ENCODE measurements around the gene PLCZ1. TPM values are rescaled to one million over a fixed set of nuclear protein-coding genes. Genes with fewer than 3 reads are reported as not detected.

The PLCZ1 gene
- total RNA-seq, 1 donor from 2014 or later, result not detected

DNA sequence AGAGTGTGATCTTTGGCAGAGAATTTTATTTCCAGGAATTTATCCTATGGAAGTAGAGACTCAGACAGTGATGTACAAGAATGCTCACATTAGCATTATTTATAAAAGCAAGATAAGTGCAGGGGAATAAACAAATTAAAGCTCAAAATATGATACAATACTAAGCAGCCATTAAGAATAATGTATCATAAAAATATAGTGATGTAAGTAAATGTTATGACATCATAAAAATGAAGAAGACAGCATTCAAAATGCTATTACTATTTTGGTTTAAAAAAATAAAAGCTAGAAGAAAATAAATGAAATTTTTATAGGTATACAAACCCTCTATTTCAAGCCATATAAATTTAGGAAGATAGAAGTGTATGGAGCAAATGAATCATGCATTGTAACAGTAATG is 17.1 kb downstream of the PLCZ1 start:
- no peak for DNase-seq (ENCODE audit: extremely low spot score in 2 of 2)
- peaks cover 5% of the 10 kb centered on the region for H3K4me1 ChIP-seq
- intact Hi-C loops (cut with DNase I), result no loop called here
- no peak overlapping the region for H3K27ac ChIP-seq
- H3K4me3 ChIP-seq, result no peak overlapping the region
- no peak for TF ChIP-seq POLR2AphosphoS5 (IDR thresholded peaks at IDR 0.05; ENCODE audit: insufficient read depth in 1 of 2, low read depth in 1 of 2)
- TF ChIP-seq, protein P1, sequence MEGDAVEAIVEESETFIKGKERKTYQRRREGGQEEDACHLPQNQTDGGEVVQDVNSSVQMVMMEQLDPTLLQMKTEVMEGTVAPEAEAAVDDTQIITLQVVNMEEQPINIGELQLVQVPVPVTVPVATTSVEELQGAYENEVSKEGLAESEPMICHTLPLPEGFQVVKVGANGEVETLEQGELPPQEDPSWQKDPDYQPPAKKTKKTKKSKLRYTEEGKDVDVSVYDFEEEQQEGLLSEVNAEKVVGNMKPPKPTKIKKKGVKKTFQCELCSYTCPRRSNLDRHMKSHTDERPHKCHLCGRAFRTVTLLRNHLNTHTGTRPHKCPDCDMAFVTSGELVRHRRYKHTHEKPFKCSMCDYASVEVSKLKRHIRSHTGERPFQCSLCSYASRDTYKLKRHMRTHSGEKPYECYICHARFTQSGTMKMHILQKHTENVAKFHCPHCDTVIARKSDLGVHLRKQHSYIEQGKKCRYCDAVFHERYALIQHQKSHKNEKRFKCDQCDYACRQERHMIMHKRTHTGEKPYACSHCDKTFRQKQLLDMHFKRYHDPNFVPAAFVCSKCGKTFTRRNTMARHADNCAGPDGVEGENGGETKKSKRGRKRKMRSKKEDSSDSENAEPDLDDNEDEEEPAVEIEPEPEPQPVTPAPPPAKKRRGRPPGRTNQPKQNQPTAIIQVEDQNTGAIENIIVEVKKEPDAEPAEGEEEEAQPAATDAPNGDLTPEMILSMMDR (IDR thresholded peaks at IDR 0.05), result no peak
- TF ChIP-seq POLR2A (IDR thresholded peaks at IDR 0.05), result no peak
- H3K27me3 ChIP-seq, result no peaks in the 10 kb centered on the region
- no peaks in the 10 kb centered on the region for H3K9me3 ChIP-seq
- H3K36me3 ChIP-seq, result no peaks in the 10 kb centered on the region

DNA sequence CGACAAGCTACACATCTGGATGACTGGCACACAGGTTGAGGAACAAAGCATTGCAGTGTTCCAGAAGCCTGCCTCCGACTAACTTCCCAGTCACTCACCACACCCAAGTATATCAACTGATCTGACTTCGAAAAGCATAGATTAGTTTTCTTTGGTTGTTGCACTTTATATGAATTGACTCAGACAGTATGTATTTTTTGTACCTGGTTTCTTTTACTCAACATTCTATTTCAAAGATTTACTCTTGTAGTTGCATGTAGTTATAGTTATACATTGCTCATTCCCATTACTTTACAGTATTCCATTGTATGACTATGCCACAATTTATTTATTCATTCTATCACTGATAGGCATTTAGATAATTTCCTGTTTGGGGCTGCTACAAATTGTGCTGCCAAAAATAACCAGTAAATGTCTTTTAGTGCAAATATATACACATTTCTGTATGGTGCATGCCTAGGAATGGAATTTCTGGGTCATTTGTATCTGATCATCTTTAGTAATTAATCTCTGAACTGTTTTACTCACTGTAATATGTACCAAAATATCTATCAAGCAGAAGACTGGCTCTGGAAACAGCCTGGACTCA is 17.8 kb downstream of the PLCZ1 start:
- Histone ChIP-seq H3K27ac (no peak overlapping the region), H3K4me1 (peaks cover 5% of the 10 kb centered on the region), H3K4me3 (no peak overlapping the region), H3K27me3 (no peaks in the 10 kb centered on the region), H3K36me3 (no peaks in the 10 kb centered on the region), H3K9me3 (no peaks in the 10 kb centered on the region)
- no peak for DNase-seq (ENCODE audit: extremely low spot score in 2 of 2)
- TF ChIP-seq POLR2A (IDR thresholded peaks at IDR 0.05) (no peak), POLR2AphosphoS5 (IDR thresholded peaks at IDR 0.05; ENCODE audit: insufficient read depth in 1 of 2, low read depth in 1 of 2) (no peak)
- TF ChIP-seq, protein P1 (IDR thresholded peaks at IDR 0.05), result no peak
- intact Hi-C loops (cut with DNase I), result no loop called here

- Histone ChIP-seq H3K9me3 (no peaks in the 10 kb centered on the region), H3K27me3 (no peaks in the 10 kb centered on the region), H3K36me3 (no peaks in the 10 kb centered on the region), H3K27ac (no peak overlapping the region), H3K4me3 (no peak overlapping the region), H3K4me1 (peaks cover 5% of the 10 kb centered on the region)
- intact Hi-C loops (cut with DNase I), result no loop called here
- TF ChIP-seq POLR2AphosphoS5 (IDR thresholded peaks at IDR 0.05; ENCODE audit: insufficient read depth in 1 of 2, low read depth in 1 of 2) (no peak), POLR2A (IDR thresholded peaks at IDR 0.05) (no peak)
- TF ChIP-seq, protein P1 (IDR thresholded peaks at IDR 0.05), result no peak
- DNase-seq (ENCODE audit: extremely low spot score in 2 of 2), result no peak
These were observed 19.4 kb downstream of the PLCZ1 start for GRCh38 chr12:18718462-18718861.

DNA sequence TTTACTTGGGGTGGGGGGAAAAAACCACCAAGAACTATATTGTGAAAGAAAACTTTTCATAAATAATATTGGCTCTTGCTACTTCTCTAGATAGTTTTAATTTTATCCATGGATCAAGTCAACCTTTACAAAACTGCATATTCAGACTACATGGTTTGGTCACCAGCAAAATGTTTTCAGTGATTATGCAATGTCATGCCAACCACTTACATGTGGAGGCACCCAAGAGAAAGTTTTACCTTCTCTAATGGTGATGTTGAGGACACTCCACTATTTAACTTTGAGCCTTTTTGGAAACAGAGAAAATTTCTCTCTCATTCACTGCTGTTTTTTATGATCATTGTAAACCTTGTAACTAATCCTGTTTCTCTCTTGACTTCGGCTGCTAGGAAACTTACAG is 21.6 kb downstream of the PLCZ1 start:
- H3K9me3 ChIP-seq, result no peaks in the 10 kb centered on the region
- intact Hi-C loops (cut with DNase I), result no loop called here
- H3K36me3 ChIP-seq, result no peaks in the 10 kb centered on the region
- peaks cover 5% of the 10 kb centered on the region for H3K4me1 ChIP-seq
- DNase-seq (ENCODE audit: extremely low spot score in 2 of 2), result no peak
- TF ChIP-seq, protein P1 (IDR thresholded peaks at IDR 0.05), result no peak
- TF ChIP-seq POLR2AphosphoS5 (IDR thresholded peaks at IDR 0.05; ENCODE audit: insufficient read depth in 1 of 2, low read depth in 1 of 2), result no peak
- no peak for TF ChIP-seq POLR2A (IDR thresholded peaks at IDR 0.05)
- H3K4me3 ChIP-seq, result no peak overlapping the region
- H3K27ac ChIP-seq, result no peak overlapping the region
- no peaks in the 10 kb centered on the region for H3K27me3 ChIP-seq

DNA sequence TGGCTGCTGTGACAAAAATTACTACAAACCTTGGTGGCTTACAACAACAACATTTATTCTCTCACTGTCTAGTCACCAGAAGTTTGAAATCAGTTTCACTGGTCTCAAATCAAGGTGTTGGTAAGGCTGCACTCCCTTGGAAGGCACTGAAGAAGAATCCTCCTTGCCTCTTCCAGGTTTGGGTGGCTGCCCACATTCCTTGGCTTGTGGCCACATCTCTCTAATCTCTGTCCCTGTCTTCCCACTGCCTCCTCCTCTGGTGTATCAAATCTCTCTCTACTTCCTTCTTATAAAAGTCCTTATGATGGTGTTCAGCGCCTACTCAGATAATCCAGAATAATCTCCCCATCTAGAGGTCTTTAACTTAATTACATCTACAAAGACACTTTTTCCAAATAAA is 31.0 kb downstream of the PLCZ1 start:
- DNase-seq (ENCODE audit: extremely low spot score in 2 of 2), result no peak
- H3K9me3 ChIP-seq, result no peaks in the 10 kb centered on the region
- no peak overlapping the region for H3K4me3 ChIP-seq
- TF ChIP-seq, protein P1 (IDR thresholded peaks at IDR 0.05), result no peak
- no peak for TF ChIP-seq POLR2A (IDR thresholded peaks at IDR 0.05)
- no peak for TF ChIP-seq POLR2AphosphoS5 (IDR thresholded peaks at IDR 0.05; ENCODE audit: insufficient read depth in 1 of 2, low read depth in 1 of 2)
- no peak overlapping the region for H3K27ac ChIP-seq
- no peaks in the 10 kb centered on the region for H3K36me3 ChIP-seq
- no peaks in the 10 kb centered on the region for H3K4me1 ChIP-seq
- intact Hi-C loops (cut with DNase I), result no loop called here
- no peaks in the 10 kb centered on the region for H3K27me3 ChIP-seq
